Stomach (tissue), 9 donors: ENCODE measurements around the gene MCC. TPM values are rescaled to one million over a fixed set of nuclear protein-coding genes. Genes with fewer than 3 reads are reported as not detected.

Source experiments
- DNase-seq, 2 donors: peaks; one replicate each; pipeline versions ENCODE4 v3.0.0 to v3.0.0-alpha.2; 2013 to 2019
- H3K27ac ChIP-seq, 5 donors: fragments of 200-600 bp in 4 of 5; sonication (generic) in 4 of 5; one replicate each; pipeline ENCODE4 v1.5.1; 2013 to 2019; ENCODE audit warnings: mild to moderate bottlenecking in 1 of 5, moderate library complexity in 1 of 5
- H3K27me3 ChIP-seq, 3 donors: fragments of 200-600 bp; sonication (generic); one replicate each; pipeline ENCODE4 v1.5.1; 2017 to 2019; ENCODE audit warnings: mixed run types in 1 of 3
- H3K36me3 ChIP-seq, 4 donors: fragments of 200-600 bp; sonication (generic); 1 replicate in 3 of 4; 2 replicates in 1 of 4; pipeline ENCODE4 v1.5.1; 2016 to 2019
- H3K4me1 ChIP-seq, 4 donors: fragments of 200-600 bp; sonication (generic); one replicate each; pipeline ENCODE4 v1.5.1; 2016 to 2019
- H3K4me3 ChIP-seq, 4 donors: fragments of 200-600 bp; sonication (generic) in 3 of 4; one replicate each; pipeline ENCODE4 v1.5.1; 2016 to 2019; ENCODE audit warnings: mild to moderate bottlenecking in 1 of 4
- H3K9me3 ChIP-seq, 4 donors: fragments of 200-600 bp; sonication (generic); one replicate each; pipeline ENCODE4 v1.5.1; 2016 to 2019
- EP300 ChIP-seq: sonication (generic); formaldehyde crosslinking; IDR thresholded peaks from one replicate; pipeline ENCODE4 v1.6.1; 2017; ENCODE audit warnings: antibody characterized with exemption
- POLR2A ChIP-seq, 4 donors: fragments of 450-650 bp; IDR thresholded peaks; one replicate each; pipeline ENCODE4 v1.6.1; 2016; ENCODE audit warnings: antibody characterized with exemption in 4 of 4, control low read depth in 2 of 4, mild to moderate bottlenecking in 1 of 4, moderate library complexity in 1 of 4
- POLR2AphosphoS5 ChIP-seq, 3 donors: sonication (generic); formaldehyde crosslinking; IDR thresholded peaks; one replicate each; pipeline ENCODE4 v1.6.1; 2016; ENCODE audit warnings: antibody characterized with exemption in 3 of 3
- WGBS, 5 donors: extraction: QIAGEN DNeasy Blood & Tissue Kit in 3 of 5; methylation state at CpG; one replicate each; pipeline versions ENCODE4 v1.1.5 to v1.1.7; 2013 to 2018; 5-methylcytosine and 5-hydroxymethylcytosine counted together
- intact Hi-C: fragments of 100-400 bp; cut with DNase I; formaldehyde crosslinking; loops from one replicate; pipeline ENCODE4 v1.15.1; 2023; ENCODE audit warnings: low total_unique reads
- polyA plus RNA-seq, 3 donors: library from polyadenylated mRNA; stranded (reverse); fragments of 200-250 nt; gene quantifications; one replicate each; pipeline ENCODE4 v1.2.3, GENCODE V29; 2013
- total RNA-seq, 5 donors: library from RNA; depleted of rRNA; stranded (reverse); fragments of >200 nt; gene quantifications; one replicate each; pipeline versions ENCODE4 v1.1.0 to v1.2.3, GENCODE V29; 2014 to 2016
- TF ChIP-seq, protein P1 (sequence below), 7 experiments: fragments of 450-650 bp in 4 of 7; fragments of 200-600 bp in 3 of 7; sonication (generic) in 3 of 7; IDR thresholded peaks; one replicate each; pipeline ENCODE4 v1.5.1; 2016 to 2019; ENCODE audit warnings: antibody characterized with exemption in 7 of 7, control low read depth in 2 of 7, mild to moderate bottlenecking in 1 of 7
- donor health status: healthy with polysubstance abuse.
- donor health status: Bipolar disorder and iron deficiency.
- donor health status: healthy.

Gene MCC
- total and polyA plus RNA-seq, 8 donors, result 3.8 to 35.1 (median 8.9) TPM

DNA sequence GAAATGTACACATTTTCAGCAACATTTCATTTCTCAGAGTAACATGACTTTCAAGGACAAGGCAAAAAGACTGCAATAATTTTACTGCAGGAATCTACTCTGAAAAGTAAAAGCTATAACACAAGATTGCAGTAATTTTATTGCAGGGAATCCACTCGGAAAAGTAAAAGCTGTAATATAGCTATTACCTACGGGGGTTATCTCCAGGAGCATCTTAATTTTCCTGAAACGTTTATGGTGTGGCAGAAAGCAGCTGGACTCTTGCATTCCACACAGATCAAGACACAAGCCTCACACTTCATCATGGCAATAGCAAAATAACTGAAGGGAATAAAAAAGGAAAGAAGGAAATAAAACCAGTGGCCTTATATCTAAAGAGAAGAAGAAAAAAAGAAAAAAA is 224.7 kb downstream of the MCC start:
- Histone ChIP-seq H3K27me3 (no peaks in the 10 kb centered on the region), H3K9me3 (no peaks in the 10 kb centered on the region), H3K27ac (no peak overlapping the region), H3K4me3 (no peak overlapping the region), H3K4me1 (peaks cover 0 to 13% (median 0%) of the 10 kb centered on the region in 4 donors), H3K36me3 (no peaks in the 10 kb centered on the region)
- TF ChIP-seq, protein P1, sequence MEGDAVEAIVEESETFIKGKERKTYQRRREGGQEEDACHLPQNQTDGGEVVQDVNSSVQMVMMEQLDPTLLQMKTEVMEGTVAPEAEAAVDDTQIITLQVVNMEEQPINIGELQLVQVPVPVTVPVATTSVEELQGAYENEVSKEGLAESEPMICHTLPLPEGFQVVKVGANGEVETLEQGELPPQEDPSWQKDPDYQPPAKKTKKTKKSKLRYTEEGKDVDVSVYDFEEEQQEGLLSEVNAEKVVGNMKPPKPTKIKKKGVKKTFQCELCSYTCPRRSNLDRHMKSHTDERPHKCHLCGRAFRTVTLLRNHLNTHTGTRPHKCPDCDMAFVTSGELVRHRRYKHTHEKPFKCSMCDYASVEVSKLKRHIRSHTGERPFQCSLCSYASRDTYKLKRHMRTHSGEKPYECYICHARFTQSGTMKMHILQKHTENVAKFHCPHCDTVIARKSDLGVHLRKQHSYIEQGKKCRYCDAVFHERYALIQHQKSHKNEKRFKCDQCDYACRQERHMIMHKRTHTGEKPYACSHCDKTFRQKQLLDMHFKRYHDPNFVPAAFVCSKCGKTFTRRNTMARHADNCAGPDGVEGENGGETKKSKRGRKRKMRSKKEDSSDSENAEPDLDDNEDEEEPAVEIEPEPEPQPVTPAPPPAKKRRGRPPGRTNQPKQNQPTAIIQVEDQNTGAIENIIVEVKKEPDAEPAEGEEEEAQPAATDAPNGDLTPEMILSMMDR (IDR thresholded peaks at IDR 0.05), result no peak
- 55 to 69% (median 58%) methylated on average over 3 of the region's 3 CpGs for WGBS, 5 donors
- DNase-seq, result no peak
- intact Hi-C loops, result no loop called here

DNA sequence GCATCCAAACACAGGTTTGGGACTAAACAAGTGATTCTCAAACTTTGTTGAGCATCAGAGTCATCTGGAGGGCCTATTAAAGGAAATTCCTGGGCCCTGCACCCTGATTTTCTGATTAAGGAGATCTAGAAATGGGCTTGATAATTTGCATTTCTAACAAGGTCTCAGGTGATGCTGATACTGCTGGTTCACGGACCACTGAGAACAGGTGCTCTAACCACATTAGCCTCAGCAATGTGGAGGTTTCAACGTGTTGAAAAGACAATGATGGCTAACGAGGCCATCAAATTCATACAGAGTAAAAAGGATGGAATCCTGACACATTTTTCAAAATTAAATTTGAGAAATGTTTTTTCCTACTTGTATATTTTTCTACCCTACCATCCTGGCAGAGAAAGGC is 225.6 kb downstream of the MCC start:
- Histone ChIP-seq H3K9me3 (no peaks in the 10 kb centered on the region), H3K4me1 (peaks cover 0 to 13% (median 0%) of the 10 kb centered on the region in 4 donors)

DNA sequence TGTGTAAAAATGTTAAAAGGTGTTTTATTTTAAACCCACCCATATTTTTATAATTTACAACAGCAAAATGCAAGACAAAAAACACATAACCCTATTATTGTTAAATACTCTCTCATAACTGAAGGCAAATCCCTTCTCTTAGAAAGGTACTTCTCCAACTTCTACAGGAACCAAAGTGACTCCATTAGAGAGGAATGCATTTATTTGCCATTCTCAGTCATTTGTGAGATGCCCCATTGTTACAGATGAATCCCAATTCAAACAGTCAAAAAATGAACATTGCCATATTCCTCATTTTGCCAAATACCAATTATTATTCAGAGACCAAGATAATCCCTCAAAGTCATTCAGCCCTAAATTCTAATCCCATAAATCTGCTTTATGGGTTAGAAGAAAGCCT is 229.2 kb downstream of the MCC start:
- Histone ChIP-seq H3K27me3 (no peaks in the 10 kb centered on the region), H3K9me3 (no peaks in the 10 kb centered on the region), H3K36me3 (no peaks in the 10 kb centered on the region), H3K4me1 (peaks cover 0 to 13% (median 4%) of the 10 kb centered on the region in 4 donors), H3K4me3 (no peak overlapping the region), H3K27ac (no peak overlapping the region)
- TF ChIP-seq, protein P1 (IDR thresholded peaks at IDR 0.05), result no peak
- TF ChIP-seq EP300, result no peak
- TF ChIP-seq POLR2AphosphoS5 (IDR thresholded peaks at IDR 0.05), result no peak
- TF ChIP-seq POLR2A (IDR thresholded peaks at IDR 0.05), result no peak
- intact Hi-C loops, result no loop called here
- DNase-seq, result no peak

More for the DNA sequence above, 225.6 kb downstream of the MCC start:
- 85 to 90% (median 88%) methylated on average over 3 of the region's 3 CpGs for WGBS, 5 donors
- H3K4me3 ChIP-seq, result no peak overlapping the region
- TF ChIP-seq, protein P1 (IDR thresholded peaks at IDR 0.05), result no peak
- TF ChIP-seq POLR2A (IDR thresholded peaks at IDR 0.05), result no peak
- no peak for TF ChIP-seq POLR2AphosphoS5 (IDR thresholded peaks at IDR 0.05)
- TF ChIP-seq EP300, result no peak
- H3K27me3 ChIP-seq, result no peaks in the 10 kb centered on the region
- DNase-seq, result no peak
- no peaks in the 10 kb centered on the region for H3K36me3 ChIP-seq
- no peak overlapping the region for H3K27ac ChIP-seq
- intact Hi-C loops, result no loop called here

DNA sequence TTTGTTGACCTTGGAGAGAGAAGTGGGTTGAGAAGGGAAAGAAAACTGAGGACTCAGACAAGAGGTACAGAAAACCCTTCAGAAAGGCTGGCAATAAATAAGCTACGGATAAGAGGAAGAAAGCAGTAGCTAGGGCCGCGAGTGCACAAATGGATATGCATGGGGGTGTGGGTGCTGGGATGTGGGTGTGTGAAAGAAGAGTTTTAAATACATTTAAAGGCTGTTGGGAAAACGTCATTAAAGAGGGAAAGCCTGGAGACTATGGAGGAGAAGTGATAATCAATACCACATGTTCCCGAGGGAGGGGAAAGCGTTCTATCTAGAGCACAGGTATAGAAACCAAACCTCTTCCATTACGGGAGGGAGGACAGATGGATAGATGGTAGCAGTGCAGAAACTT is 230.7 kb downstream of the MCC start:
- Histone ChIP-seq H3K27me3 (no peaks in the 10 kb centered on the region), H3K9me3 (no peaks in the 10 kb centered on the region), H3K4me3 (no peak overlapping the region), H3K27ac (no peak overlapping the region), H3K36me3 (no peaks in the 10 kb centered on the region), H3K4me1 (peaks cover 0 to 10% (median 4%) of the 10 kb centered on the region in 4 donors)
- 82 to 94% (median 87%) methylated on average over 7 of the region's 7 CpGs for WGBS, 5 donors
- TF ChIP-seq, protein P1 (IDR thresholded peaks at IDR 0.05), result no peak
- TF ChIP-seq EP300 (no peak), POLR2AphosphoS5 (IDR thresholded peaks at IDR 0.05) (no peak), POLR2A (IDR thresholded peaks at IDR 0.05) (no peak)
- DNase-seq, result no peak
- intact Hi-C loops, result no loop called here
